GM18861 (cell line): Measurements from ENCODE around the gene B4GALNT3.
"Not testable (repeated sequence)": the region's sequence is repeated elsewhere in the genome, so short reads cannot be mapped to it uniquely, and the experiment has no call there.

Experiments used
- ATAC-seq: cut with Tn5 transposase; IDR thresholded peaks from one replicate; pipeline ENCODE4 v1.9.1; 2021; ENCODE audit not compliant: unreplicated experiment

B4GALNT3 gene

GRCh38 chr12:459430-460258 is at the start of gene B4GALNT3:
B4GALNT3 (plus strand) TSS chr12:459939; CDS start chr12:460377, 438 bp downstream.
- no peak for ATAC-seq

GRCh38 chr12:414859-415258 is 44.9 kb upstream of the B4GALNT3 start:
- no peak for ATAC-seq

GRCh38 chr12:418432-418831 is 41.3 kb upstream of the B4GALNT3 start:
- no peak for ATAC-seq

- no peak for ATAC-seq
These were observed 37.2 kb upstream of the B4GALNT3 start for GRCh38 chr12:422526-422925.

- not testable (repeated sequence) for ATAC-seq
These were observed 24.0 kb upstream of the B4GALNT3 start for GRCh38 chr12:435737-436136.

GRCh38 chr12:442235-442884 is 17.4 kb upstream of the B4GALNT3 start:
- no peak for ATAC-seq

- no peak for ATAC-seq
These were observed 12.6 kb upstream of the B4GALNT3 start for GRCh38 chr12:447141-447540.

- ATAC-seq = no peak
These were observed 10.5 kb upstream of the B4GALNT3 start for GRCh38 chr12:449203-449602.

GRCh38 chr12:450438-450837 is 9.3 kb upstream of the B4GALNT3 start:
- no peak for ATAC-seq

- ATAC-seq = no peak
These were observed 7.0 kb upstream of the B4GALNT3 start for GRCh38 chr12:452667-453210.

- no peak for ATAC-seq
These were observed 4.9 kb upstream of the B4GALNT3 start for GRCh38 chr12:454833-455232.

GRCh38 chr12:455821-456220 is 3.9 kb upstream of the B4GALNT3 start:
- ATAC-seq = no peak

GRCh38 chr12:457676-458075 is 2.1 kb upstream of the B4GALNT3 start:
- no peak for ATAC-seq

- ATAC-seq = no peak
These were observed 699 bp upstream of the B4GALNT3 start for GRCh38 chr12:459050-459429.

- ATAC-seq = no peak
These were observed 807 bp downstream of the B4GALNT3 start for GRCh38 chr12:460261-461230.

- ATAC-seq = no peak
These were observed 1.7 kb downstream of the B4GALNT3 start for GRCh38 chr12:461425-461824.

GRCh38 chr12:462936-463705 is 3.4 kb downstream of the B4GALNT3 start:
- ATAC-seq = no peak

GRCh38 chr12:464484-465267 is 4.9 kb downstream of the B4GALNT3 start:
- ATAC-seq = no peak

GRCh38 chr12:466039-466438 is 6.3 kb downstream of the B4GALNT3 start:
- no peak for ATAC-seq
